Thymus (tissue), 11 donors: ENCODE results near the gene OSBPL10. TPM values are rescaled to one million over a fixed set of nuclear protein-coding genes. Genes with fewer than 3 reads are reported as not detected.

Experiments
- DNase-seq, 9 donors: peaks; one replicate each; pipeline ENCODE4 v3.0.0-alpha.2; 2013; ENCODE audit warnings: low spot score in 9 of 9, low read depth in 6 of 9, missing footprints in 1 of 9
- H3K27ac ChIP-seq, 2 donors: one replicate each; pipeline ENCODE4 v1.5.1; 2013; ENCODE audit warnings: control low read depth in 1 of 2, low read depth in 1 of 2, low read length in 1 of 2, mild to moderate bottlenecking in 1 of 2, moderate library complexity in 1 of 2
- H3K27me3 ChIP-seq, 2 donors: one replicate each; pipeline ENCODE4 v1.5.1; 2013; ENCODE audit warnings: low read length in 1 of 2; ENCODE audit not compliant: control insufficient read depth in 2 of 2, insufficient read depth in 1 of 2
- H3K36me3 ChIP-seq, 2 donors: one replicate each; pipeline ENCODE4 v1.5.1; 2013; ENCODE audit warnings: low read length in 1 of 2, mild to moderate bottlenecking in 1 of 2, moderate library complexity in 1 of 2; ENCODE audit not compliant: control insufficient read depth in 2 of 2, insufficient read depth in 2 of 2
- H3K4me1 ChIP-seq, 2 donors: one replicate each; pipeline ENCODE4 v1.5.1; 2013; ENCODE audit warnings: low read length in 2 of 2; ENCODE audit not compliant: control insufficient read depth in 2 of 2, insufficient read depth in 2 of 2
- H3K4me3 ChIP-seq, 2 donors: one replicate each; pipeline ENCODE4 v1.5.1; 2013; ENCODE audit warnings: low read length in 2 of 2, control low read depth in 1 of 2, mild to moderate bottlenecking in 1 of 2
- H3K9me3 ChIP-seq, 2 donors: one replicate each; pipeline ENCODE4 v1.5.1; 2013; ENCODE audit warnings: low read length in 1 of 2, mild to moderate bottlenecking in 1 of 2; ENCODE audit not compliant: control insufficient read depth in 2 of 2, insufficient read depth in 1 of 2
- WGBS: extraction: QIAGEN DNeasy Blood & Tissue Kit; methylation state at CpG from one replicate; pipeline ENCODE4 v1.1.7; 2013; 5-methylcytosine and 5-hydroxymethylcytosine counted together
- polyA plus RNA-seq: library from polyadenylated mRNA; stranded (reverse); fragments of 200-250 nt; gene quantifications from one replicate; pipeline ENCODE4 v1.2.3, GENCODE V29; 2013
- total RNA-seq: library from RNA; stranded (reverse); fragments of 120-200 nt; gene quantifications from one replicate; pipeline ENCODE4 v1.2.4, GENCODE V29; 2013
- donor health status: healthy.

The OSBPL10 gene
- total and polyA plus RNA-seq, 2 donors = 1.4 to 2.1 TPM

- H3K27me3 ChIP-seq = no peaks in the 10 kb centered on the region
- H3K4me3 ChIP-seq = no peak overlapping the region
- H3K36me3 ChIP-seq = no peaks in the 10 kb centered on the region
- H3K9me3 ChIP-seq = no peaks in the 10 kb centered on the region
- peaks cover 0 to 11% of the 10 kb centered on the region in 2 donors for H3K4me1 ChIP-seq
- DNase-seq = no peak
- no peak overlapping the region for H3K27ac ChIP-seq
Observed at GRCh38 chr3:31900583-31900982, 80.5 kb downstream of the OSBPL10 start.

- no peak for DNase-seq
- WGBS = 93% methylated on average over 6 of the region's 6 CpGs
- Histone ChIP-seq H3K4me3 (no peak overlapping the region), H3K9me3 (no peaks in the 10 kb centered on the region), H3K36me3 (no peaks in the 10 kb centered on the region), H3K27ac (no peak overlapping the region), H3K4me1 (no peaks in the 10 kb centered on the region), H3K27me3 (no peaks in the 10 kb centered on the region)
Observed at GRCh38 chr3:31896648-31897433, 84.2 kb downstream of the OSBPL10 start.

GRCh38 chr3:31896026-31896425 lies 85.0 kb downstream of the OSBPL10 start:
- H3K4me3 ChIP-seq = no peak overlapping the region
- no peaks in the 10 kb centered on the region for H3K9me3 ChIP-seq
- 92% methylated on average over 1 of the region's 1 CpG for WGBS
- no peaks in the 10 kb centered on the region for H3K27me3 ChIP-seq
- H3K27ac ChIP-seq = no peak overlapping the region
- DNase-seq = no peak
- no peaks in the 10 kb centered on the region for H3K36me3 ChIP-seq
- H3K4me1 ChIP-seq = no peaks in the 10 kb centered on the region

- 95% methylated on average over 2 of the region's 2 CpGs for WGBS
- no peak overlapping the region for H3K27ac ChIP-seq
- H3K9me3 ChIP-seq = no peaks in the 10 kb centered on the region
- DNase-seq = no peak
- H3K27me3 ChIP-seq = no peaks in the 10 kb centered on the region
- H3K4me1 ChIP-seq = no peaks in the 10 kb centered on the region
- H3K36me3 ChIP-seq = no peaks in the 10 kb centered on the region
- no peak overlapping the region for H3K4me3 ChIP-seq
Observed at GRCh38 chr3:31895471-31895870, 85.6 kb downstream of the OSBPL10 start.

GRCh38 chr3:31892916-31893573 lies 88.0 kb downstream of the OSBPL10 start:
- no peaks in the 10 kb centered on the region for H3K4me1 ChIP-seq
- H3K27me3 ChIP-seq = no peaks in the 10 kb centered on the region
- no peak overlapping the region for H3K27ac ChIP-seq
- H3K9me3 ChIP-seq = no peaks in the 10 kb centered on the region
- no peak overlapping the region for H3K4me3 ChIP-seq
- no peaks in the 10 kb centered on the region for H3K36me3 ChIP-seq
- 98% methylated on average over 4 of the region's 4 CpGs for WGBS
- DNase-seq = no peak

GRCh38 chr3:31892500-31892899 lies 88.6 kb downstream of the OSBPL10 start:
- Histone ChIP-seq H3K36me3 (no peaks in the 10 kb centered on the region), H3K4me1 (no peaks in the 10 kb centered on the region), H3K27ac (no peak overlapping the region), H3K9me3 (no peaks in the 10 kb centered on the region), H3K4me3 (no peak overlapping the region), H3K27me3 (no peaks in the 10 kb centered on the region)
- 94% methylated on average over 5 of the region's 5 CpGs for whole genome bisulfite sequencing
- DNase-seq = no peak

GRCh38 chr3:31891876-31892455 lies 89.1 kb downstream of the OSBPL10 start:
- H3K27ac ChIP-seq = no peak overlapping the region
- no peaks in the 10 kb centered on the region for H3K36me3 ChIP-seq
- 96% methylated on average over 11 of the region's 11 CpGs for WGBS
- DNase-seq = no peak
- H3K4me3 ChIP-seq = no peak overlapping the region
- H3K27me3 ChIP-seq = no peaks in the 10 kb centered on the region
- H3K4me1 ChIP-seq = no peaks in the 10 kb centered on the region
- H3K9me3 ChIP-seq = no peaks in the 10 kb centered on the region

GRCh38 chr3:31890742-31891469 lies 90.2 kb downstream of the OSBPL10 start:
- no peaks in the 10 kb centered on the region for H3K9me3 ChIP-seq
- H3K4me3 ChIP-seq = no peak overlapping the region
- H3K27ac ChIP-seq = no peak overlapping the region
- no peak for DNase-seq
- H3K36me3 ChIP-seq = no peaks in the 10 kb centered on the region
- 94% methylated on average over 8 of the region's 8 CpGs for WGBS
- no peaks in the 10 kb centered on the region for H3K27me3 ChIP-seq
- H3K4me1 ChIP-seq = no peaks in the 10 kb centered on the region

- Histone ChIP-seq H3K9me3 (no peaks in the 10 kb centered on the region), H3K27me3 (no peaks in the 10 kb centered on the region), H3K36me3 (no peaks in the 10 kb centered on the region), H3K27ac (no peak overlapping the region), H3K4me1 (no peaks in the 10 kb centered on the region), H3K4me3 (no peak overlapping the region)
- DNase-seq = no peak
- 97% methylated on average over 2 of the region's 2 CpGs for WGBS
Observed at GRCh38 chr3:31890007-31890406, 91.1 kb downstream of the OSBPL10 start.
